K562 (cell line): Measurements from ENCODE around the gene TEX101. TPM values are rescaled to one million over a fixed set of nuclear protein-coding genes. Genes with fewer than 3 reads are reported as not detected.
A peak's percentile ranks its signal among the peaks of the same experiment; 100 is the strongest.

Source experiments
- ATAC-seq: fragments of 200-7000 bp; cut with Tn5 transposase; 3 replicates; pipeline ENCODE4 v1.9.1; 2020; ENCODE audit warnings: moderate library complexity
- BruUV-seq: library from RNA; stranded (reverse); fragments of 400-500 nt; replicated peaks from 2 replicates; lab custom pipeline; 2021; lab: Mats Ljungman, UMichigan
- CTCF ChIA-PET: fragments of 300-600 bp; formaldehyde crosslinking; extraction: SDS; loops from one replicate; lab custom pipeline; 2021; ENCODE audit warnings: low intra/inter-chr PET ratio; lab: Yijun Ruan, JAX
- POLR2A ChIA-PET: fragments of 300-600, 350-650 bp; sonication (Branson Sonifier 250); formaldehyde crosslinking; extraction: SDS; loops from one replicate; lab custom pipeline; 2021; ENCODE audit warnings: antibody characterized with exemption, inconsistent platforms; lab: Yijun Ruan, JAX
- DNase-seq, 4 experiments: peaks; one replicate each; pipeline versions ENCODE4 v3.0.0 to v3.0.0-alpha.2; 2011 to 2018; ENCODE audit warnings: low spot score in 3 of 4, mixed read lengths in 3 of 4; ENCODE audit errors: extremely low read depth in 1 of 4
- FAIRE-seq: peaks from 2 replicates; lab custom pipeline; 2011; peaks lifted over from hg19 to GRCh38; lab: Jason Lieb, UNC
- H2AFZ ChIP-seq: 2 replicates; pipeline ENCODE4 v1.6.0; 2011; ENCODE audit warnings: low read depth, low read length, control low read depth, inconsistent platforms
- H3K27ac ChIP-seq: fragments of 200-600 bp; 3 replicates; pipeline ENCODE4 v1.8.0; 2011; ENCODE audit warnings: low read depth, mild to moderate bottlenecking, control low read depth, inconsistent platforms, low read length, moderate library complexity, mixed read lengths; ENCODE audit errors: extremely low read depth
- H3K27me3 ChIP-seq, 2 experiments: fragments of 300-600 bp in 1 of 2; 2 replicates in 1 of 2; 3 replicates in 1 of 2; pipeline versions ENCODE4 v1.6.0 to v1.8.0; 2011; ENCODE audit warnings: inconsistent platforms in 2 of 2, low read length in 2 of 2, mild to moderate bottlenecking in 1 of 2, mixed read lengths in 1 of 2, moderate library complexity in 1 of 2; ENCODE audit not compliant: control insufficient read depth in 2 of 2, insufficient read depth in 2 of 2
- H3K36me3 ChIP-seq: fragments of 300-600 bp; 3 replicates; pipeline ENCODE4 v1.8.0; 2011; ENCODE audit warnings: mild to moderate bottlenecking, low read length, inconsistent platforms; ENCODE audit not compliant: control insufficient read depth, insufficient read depth
- H3K4me1 ChIP-seq, 2 experiments: fragments of 200-600 bp in 1 of 2; replicated peaks in 1 of 2; 2 replicates in 1 of 2; 3 replicates in 1 of 2; pipeline versions ENCODE4 v1.5.1 to v1.8.0; 2011; ENCODE audit warnings: inconsistent platforms in 2 of 2, low read length in 2 of 2, mild to moderate bottlenecking in 1 of 2, mixed read lengths in 1 of 2, moderate library complexity in 1 of 2; ENCODE audit not compliant: control insufficient read depth in 2 of 2, insufficient read depth in 2 of 2
- H3K4me2 ChIP-seq: 2 replicates; pipeline ENCODE4 v1.6.1; 2011; ENCODE audit warnings: low read length, control low read depth, inconsistent platforms, mixed read lengths; ENCODE audit not compliant: insufficient read depth
- H3K4me3 ChIP-seq: fragments of 200-600 bp; sonication (generic), shearing (Covaris generic); 2 replicates; pipeline ENCODE4 v1.5.1; 2016; ENCODE audit warnings: control low read depth, inconsistent platforms
- H3K79me2 ChIP-seq: fragments of 200-600 bp; 3 replicates; pipeline ENCODE4 v1.8.0; 2011; ENCODE audit warnings: low read length, inconsistent platforms; ENCODE audit not compliant: control insufficient read depth, insufficient read depth
- H3K9ac ChIP-seq, 2 experiments: 2 replicates each; pipeline versions ENCODE4 v1.6.0 to v1.6.1; 2011; ENCODE audit warnings: low read depth in 2 of 2, low read length in 2 of 2, control low read depth in 1 of 2, inconsistent platforms in 1 of 2, mild to moderate bottlenecking in 1 of 2, mixed read lengths in 1 of 2; ENCODE audit not compliant: insufficient read depth in 1 of 2
- H3K9me1 ChIP-seq: one replicate; pipeline ENCODE4 v1.6.0; 2011; ENCODE audit warnings: inconsistent platforms, mild to moderate bottlenecking, low read length, moderate library complexity; ENCODE audit not compliant: control insufficient read depth, insufficient read depth
- H3K9me3 ChIP-seq: replicated peaks from 2 replicates; pipeline ENCODE4 v1.5.1; 2011; ENCODE audit warnings: low read depth, low read length, inconsistent platforms; ENCODE audit not compliant: control insufficient read depth, insufficient read depth
- H4K20me1 ChIP-seq: replicated peaks from 2 replicates; pipeline ENCODE4 v1.6.1; 2011; ENCODE audit warnings: low read length, inconsistent platforms, mixed read lengths; ENCODE audit not compliant: control insufficient read depth, insufficient read depth
- ERF ChIP-seq: fragments of 450-650 bp; formaldehyde crosslinking; IDR thresholded peaks from 2 replicates; pipeline ENCODE4 v1.4.0; 2020; ENCODE audit warnings: mild to moderate bottlenecking, mixed read lengths
- PHF8 ChIP-seq: fragments of 200-600 bp; sonication (generic); IDR thresholded peaks from 2 replicates; pipeline ENCODE4 v1.6.1; 2012; ENCODE audit warnings: mixed run types, mild to moderate bottlenecking, inconsistent platforms, low read length, moderate library complexity, borderline replicate concordance
- PRDM10 ChIP-seq: fragments of 450-650 bp; IDR thresholded peaks from 2 replicates; pipeline ENCODE4 v1.6.1; 2018; ENCODE audit not compliant: partially characterized antibody
- ZNF75A ChIP-seq: fragments of 450-650 bp; formaldehyde crosslinking; IDR thresholded peaks from 2 replicates; pipeline ENCODE4 v1.4.0; 2020; ENCODE audit warnings: mild to moderate bottlenecking
- WGBS: fragments of 100-300 bp; shearing (Covaris generic); methylation state at CpG from one replicate; pipeline ENCODE4 v1.1.6; 2016; ENCODE audit warnings: low coverage, mixed read lengths; ENCODE audit not compliant: insufficient coverage; ENCODE audit errors: missing lambda C conversion rate; 5-methylcytosine and 5-hydroxymethylcytosine counted together
- in situ Hi-C: fragments of 300-500 bp; cut with MboI; formaldehyde crosslinking; loops from 4 replicates; pipeline ENCODE4 v1.15.0; 2018; ENCODE audit warnings: inconsistent platforms, mixed read lengths
- intact Hi-C: fragments of 100-400 bp; cut with micrococcal nuclease; formaldehyde crosslinking; loops from 2 replicates; pipeline ENCODE4 v1.14.2; 2022
- polyA plus RNA-seq, 8 experiments: library from polyadenylated mRNA; depleted of rRNA in 4 of 8; stranded (reverse) in 5 of 8; unstranded in 3 of 8; fragments of >200 nt; fragmentation: Nextera tagmentation in 2 of 8; fragmentation: Illumina TruSeq in 1 of 8; extraction: Ambion mirVana in 2 of 8; extraction: Trizol in 1 of 8; gene quantifications; 2 replicates each; pipeline versions ENCODE4 v1.2.1 to v1.2.3, GENCODE V29; 2011 to 2014; ENCODE audit warnings: inconsistent platforms in 1 of 8, missing spikeins in 1 of 8
- total RNA-seq, 7 experiments: library from RNA; depleted of rRNA in 6 of 7; stranded (reverse); fragments of >200 nt in 6 of 7; fragmentation: Illumina TruSeq in 2 of 7; extraction: Trizol in 2 of 7; gene quantifications; 2 replicates each; pipeline versions ENCODE4 v1.2.1 to v1.2.3, GENCODE V29; 2011 to 2021; ENCODE audit warnings: low replicate concordance in 1 of 7
- TF ChIP-seq, protein P1 (sequence below): sonication (generic); formaldehyde crosslinking; IDR thresholded peaks from 2 replicates; pipeline ENCODE4 v1.8.1; 2022; ENCODE audit warnings: missing genetic modification reagents

Gene TEX101
- total and polyA plus RNA-seq, 9 of the 15 experiments (the other 6 are each of a cell fraction or from before 2014, with no cell fraction given), result 0.10 to 0.36 (median 0.14) TPM; not detected in 6

DNA sequence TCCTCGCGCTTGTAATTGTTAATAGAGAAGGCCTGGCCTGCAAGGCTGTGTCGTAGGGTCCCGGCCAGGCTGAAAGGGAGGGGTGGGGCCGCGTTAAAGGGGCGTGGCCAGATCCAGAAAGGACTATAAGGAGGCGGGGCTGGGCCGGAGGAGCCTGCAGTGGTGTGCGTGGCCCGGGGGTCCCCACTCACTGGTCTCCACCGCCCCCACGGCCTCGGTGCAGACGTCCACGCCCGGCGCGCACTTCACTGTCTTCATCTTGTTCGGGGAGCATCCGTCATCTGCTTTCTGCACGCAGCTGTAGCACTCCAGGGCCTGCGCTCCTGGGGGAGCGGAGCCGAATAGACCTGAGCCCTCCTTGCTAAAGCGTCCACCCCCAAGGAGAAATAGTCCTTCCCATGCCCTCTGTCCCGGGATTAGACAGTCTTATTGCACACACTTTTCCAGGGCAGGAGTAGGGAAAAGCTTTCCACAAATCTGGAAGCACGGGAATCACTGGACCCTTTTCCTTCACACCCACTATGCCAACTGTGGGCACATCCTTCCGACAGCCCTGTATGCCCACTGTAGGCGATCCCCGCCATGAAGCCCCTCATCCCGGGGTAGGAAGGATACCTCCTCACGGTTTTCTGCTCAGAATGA is 49.6 kb downstream of the TEX101 start:
- intact Hi-C loops, result loop anchor here (5.0 kb wide), 1 partner anchor 38 kb away; the partner anchor contains the start of gene PHLDB3

More for the DNA sequence above, 49.6 kb downstream of the TEX101 start:
- WGBS, result 8% methylated on average over 33 of the region's 33 CpGs
- H3K79me2 ChIP-seq, result no peaks in the 10 kb centered on the region
- in situ Hi-C loops, result no loop called here
- ATAC-seq (peak; percentile 79), DNase-seq (peak; percentile 73 to 86 (median 82)), FAIRE-seq (peak; percentile 26)
- ChIA-PET CTCF (no interaction called here), POLR2A (interaction anchor here (1.2 to 2.1 kb wide), 4 partner anchors 9 to 41 kb away, joined by 5 to 20 read pairs (median 6); no protein-coding TSS in a partner anchor)
- H3K4me2 ChIP-seq, result peak overlapping the region; percentile 94
- no peak overlapping the region for H3K27ac ChIP-seq
- H3K27me3 ChIP-seq, result peaks cover 17 to 18% of the 10 kb centered on the region in 2 experiments; a peak in 4 of 5 replicates
- H3K4me1 ChIP-seq, result peaks cover 19 to 27% of the 10 kb centered on the region in 2 experiments
- H3K9ac ChIP-seq, result peak overlapping the region in 1 of 2 experiments; percentile 92; a peak in 3 of 4 replicates
- no peaks in the 10 kb centered on the region for H3K9me3 ChIP-seq
- no TSS peak for BruUV-seq
- H3K9me1 ChIP-seq, result no peaks in the 10 kb centered on the region
- no peaks in the 10 kb centered on the region for H3K36me3 ChIP-seq
- peak overlapping the region; percentile 67 for H3K4me3 ChIP-seq
- H4K20me1 ChIP-seq, result no peaks in the 10 kb centered on the region
- TF ChIP-seq, protein P1, sequence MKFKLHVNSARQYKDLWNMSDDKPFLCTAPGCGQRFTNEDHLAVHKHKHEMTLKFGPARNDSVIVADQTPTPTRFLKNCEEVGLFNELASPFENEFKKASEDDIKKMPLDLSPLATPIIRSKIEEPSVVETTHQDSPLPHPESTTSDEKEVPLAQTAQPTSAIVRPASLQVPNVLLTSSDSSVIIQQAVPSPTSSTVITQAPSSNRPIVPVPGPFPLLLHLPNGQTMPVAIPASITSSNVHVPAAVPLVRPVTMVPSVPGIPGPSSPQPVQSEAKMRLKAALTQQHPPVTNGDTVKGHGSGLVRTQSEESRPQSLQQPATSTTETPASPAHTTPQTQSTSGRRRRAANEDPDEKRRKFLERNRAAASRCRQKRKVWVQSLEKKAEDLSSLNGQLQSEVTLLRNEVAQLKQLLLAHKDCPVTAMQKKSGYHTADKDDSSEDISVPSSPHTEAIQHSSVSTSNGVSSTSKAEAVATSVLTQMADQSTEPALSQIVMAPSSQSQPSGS (CRISPR knock-in tag), result no peak
- peak; percentile 17; the same call in 1 of the 2 replicates for TF ChIP-seq PHF8
- peak; percentile 86 for TF ChIP-seq ZNF75A (CRISPR knock-in tag)
- TF ChIP-seq ERF, result 0 out of 2 replicates have a peak, but pooled peaks have one; percentile 5
- peak; percentile 74 for TF ChIP-seq PRDM10
- peak overlapping the region; percentile 98 for H2AFZ ChIP-seq
